Aorta (tissue), 5 donors: ENCODE measurements around the gene HBQ1. TPM values are rescaled to one million over a fixed set of nuclear protein-coding genes. Genes with fewer than 3 reads are reported as not detected.
"Not testable (repeated sequence)": the region's sequence is repeated elsewhere in the genome, so short reads cannot be mapped to it uniquely, and the experiment has no call there.

Source experiments
- ATAC-seq: fragments of 200-7000 bp; cut with Tn5 transposase; one replicate; pipeline ENCODE4 v1.9.1; 2022; ENCODE audit warnings: moderate library complexity; ENCODE audit not compliant: low FRiP score
- DNase-seq, 2 donors: peaks; one replicate each; pipeline ENCODE4 v3.0.0-alpha.2; 2020
- H3K27ac ChIP-seq, 2 donors: one replicate each; pipeline ENCODE4 v1.5.1; 2013; ENCODE audit warnings: low read length in 2 of 2, mild to moderate bottlenecking in 2 of 2, moderate library complexity in 2 of 2, control low read depth in 1 of 2, inconsistent platforms in 1 of 2, low read depth in 1 of 2
- H3K27me3 ChIP-seq, 2 donors: one replicate each; pipeline ENCODE4 v1.6.1; 2013; ENCODE audit warnings: control low read depth in 1 of 2, low read length in 1 of 2, mild to moderate bottlenecking in 1 of 2, moderate library complexity in 1 of 2; ENCODE audit not compliant: insufficient read depth in 2 of 2, control insufficient read depth in 1 of 2
- H3K36me3 ChIP-seq, 2 donors: one replicate each; pipeline ENCODE4 v1.6.1; 2013; ENCODE audit warnings: control low read depth in 1 of 2, low read length in 1 of 2, mild to moderate bottlenecking in 1 of 2; ENCODE audit not compliant: insufficient read depth in 2 of 2, control insufficient read depth in 1 of 2
- H3K4me1 ChIP-seq, 2 donors: one replicate each; pipeline ENCODE4 v1.6.1; 2013; ENCODE audit warnings: low read length in 2 of 2, control low read depth in 1 of 2, mild to moderate bottlenecking in 1 of 2, moderate library complexity in 1 of 2; ENCODE audit not compliant: insufficient read depth in 2 of 2, control insufficient read depth in 1 of 2
- H3K4me3 ChIP-seq, 2 donors: one replicate each; pipeline ENCODE4 v1.5.1; 2013; ENCODE audit warnings: low read length in 2 of 2, control low read depth in 1 of 2, mild to moderate bottlenecking in 1 of 2
- H3K9me3 ChIP-seq: one replicate; pipeline ENCODE4 v1.6.1; 2013; ENCODE audit warnings: mild to moderate bottlenecking, low read length; ENCODE audit not compliant: control insufficient read depth
- WGBS, 2 donors: extraction: QIAGEN DNeasy Blood & Tissue Kit; methylation state at CpG; one replicate each; pipeline ENCODE4 v1.1.7; 2013; 5-methylcytosine and 5-hydroxymethylcytosine counted together
- intact Hi-C, 2 donors: fragments of 100-400 bp; cut with DNase I; formaldehyde crosslinking; loops; one replicate each; pipeline versions ENCODE4 v1.14.2 to v1.15.0; 2022
- polyA plus RNA-seq, 2 donors: library from polyadenylated mRNA; stranded (reverse); fragments of 200-250 nt; gene quantifications; one replicate each; pipeline ENCODE4 v1.2.3, GENCODE V29; 2013
- total RNA-seq, 2 donors: library from RNA; stranded (reverse); fragmentation: NEBNext Ultra II Directional; extraction: Animal tissue kit (Norgen Biotek cat#: 25700); gene quantifications; one replicate each; pipeline ENCODE4 v1.2.1, GENCODE V29; 2021
- donor health status: healthy with polysubstance abuse.
- donor health status: Bipolar disorder and iron deficiency.
- donor health status: DM: no; HTN: no; CAD: no.
- donor health status: DM: no; HTN: no; CAD: no.
- donor health status: DM: yes; HTN: yes; CAD: no.

HBQ1 gene
- total and polyA plus RNA-seq, 4 donors, result not detected

DNA sequence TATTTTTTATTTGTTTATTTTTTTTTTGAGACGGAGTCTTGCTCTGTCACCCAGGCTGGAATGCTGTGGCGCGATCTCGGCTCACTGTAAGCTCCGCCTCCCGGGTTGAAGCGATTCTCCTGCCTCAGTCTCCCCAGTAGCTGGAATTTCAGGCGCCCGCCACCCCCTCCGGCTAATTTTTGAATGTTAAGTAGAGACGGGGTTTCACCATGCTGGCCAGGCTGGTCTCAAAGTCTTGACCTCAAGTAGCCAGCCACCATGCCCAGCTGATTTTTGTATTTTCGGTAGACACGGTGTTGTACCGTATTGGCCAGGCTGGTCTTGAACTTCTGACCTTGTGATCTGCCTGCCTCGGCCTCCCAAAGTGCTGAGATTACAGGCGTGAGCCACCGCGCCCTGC lies 50.1 kb downstream of the HBQ1 start:
- H3K4me1 ChIP-seq, H3K27ac ChIP-seq, H3K4me3 ChIP-seq, H3K36me3 ChIP-seq, ATAC-seq, H3K27me3 ChIP-seq, H3K9me3 ChIP-seq, DNase-seq: not testable (repeated sequence)
- WGBS, 2 donors, result 91 to 94% methylated on average over 18 of the region's 18 CpGs
- intact Hi-C loops, result loop anchor here in 1 of 2 donors (5.0 kb wide), 1 partner anchor 122 kb away; the partner anchor contains the start of gene AXIN1

Other genes starting within 250 kb of the HBQ1 start
- gene POLR3K, start 126.9 kb upstream of the HBQ1 start, total RNA-seq, result 1 to 10 TPM; 6.0 to 6.1 TPM
- gene POLR3K, start 126.9 kb upstream of the HBQ1 start, polyA plus RNA-seq, result 10 to 100 TPM in 1 of 2 donors, 1 to 10 TPM in 1; 8.5 to 10.9 TPM
- 10 to 100 TPM; 10.7 to 11.1 TPM for gene SNRNP25, start 126.6 kb upstream of the HBQ1 start, total RNA-seq
- 10 to 100 TPM; 18.5 to 32.2 TPM for gene SNRNP25, start 126.6 kb upstream of the HBQ1 start, polyA plus RNA-seq
- 10 to 100 TPM; 79.2 to 91.0 TPM for gene RHBDF1, start 107.8 kb upstream of the HBQ1 start, total RNA-seq
- gene RHBDF1, start 107.8 kb upstream of the HBQ1 start, polyA plus RNA-seq, result 100 to 1,000 TPM in 1 of 2 donors, 10 to 100 TPM in 1; 23.7 to 215 TPM
- 10 to 100 TPM; 56.2 to 59.5 TPM for gene MPG, start 102.2 kb upstream of the HBQ1 start, total RNA-seq
- gene MPG, start 102.2 kb upstream of the HBQ1 start, polyA plus RNA-seq, result 100 to 1,000 TPM in 1 of 2 donors, 10 to 100 TPM in 1; 88.7 to 213 TPM
- gene NPRL3, start 41.8 kb upstream of the HBQ1 start, total RNA-seq, result 10 to 100 TPM; 13.4 to 29.0 TPM
- 10 to 100 TPM in 1 of 2 donors, 1 to 10 TPM in 1; 5.8 to 16.3 TPM for gene NPRL3, start 41.8 kb upstream of the HBQ1 start, polyA plus RNA-seq
- gene HBZ, start 27.8 kb upstream of the HBQ1 start, total RNA-seq, result not detected
- not detected for gene HBZ, start 27.8 kb upstream of the HBQ1 start, polyA plus RNA-seq
- 1 to 10 TPM in 1 of 2 donors, not detected in 1; 3.1 TPM for gene HBM, start 14.5 kb upstream of the HBQ1 start, total RNA-seq
- gene HBM, start 14.5 kb upstream of the HBQ1 start, polyA plus RNA-seq, result not detected
- 1,000 to 10,000 TPM in 1 of 2 donors, 100 to 1,000 TPM in 1; 448 to 1,265 TPM for gene HBA2, start 7.6 kb upstream of the HBQ1 start, total RNA-seq
- gene HBA2, start 7.6 kb upstream of the HBQ1 start, polyA plus RNA-seq, result 10 to 100 TPM; 30.6 to 35.8 TPM
- 1,000 to 10,000 TPM in 1 of 2 donors, 100 to 1,000 TPM in 1; 559 to 1,337 TPM for gene HBA1, start 3.8 kb upstream of the HBQ1 start, total RNA-seq
- 1 to 10 TPM in 1 of 2 donors, not detected in 1; 8.0 TPM for gene HBA1, start 3.8 kb upstream of the HBQ1 start, polyA plus RNA-seq
- 10 to 100 TPM; 69.5 to 98.5 TPM for gene LUC7L, start 49.0 kb downstream of the HBQ1 start, total RNA-seq
- gene LUC7L, start 49.0 kb downstream of the HBQ1 start, polyA plus RNA-seq, result 100 to 1,000 TPM in 1 of 2 donors, 10 to 100 TPM in 1; 28.4 to 346 TPM
- gene FAM234A, start 54.4 kb downstream of the HBQ1 start, total RNA-seq, result 10 to 100 TPM; 58.0 to 60.7 TPM
- gene FAM234A, start 54.4 kb downstream of the HBQ1 start, polyA plus RNA-seq, result 10 to 100 TPM; 32.2 to 53.0 TPM
- gene RGS11, start 95.5 kb downstream of the HBQ1 start, total RNA-seq, result 10 to 100 TPM in 1 of 2 donors, 1 to 10 TPM in 1; 3.3 to 35.2 TPM
- 10 to 100 TPM in 1 of 2 donors, 1 to 10 TPM in 1; 5.4 to 76.5 TPM for gene RGS11, start 95.5 kb downstream of the HBQ1 start, polyA plus RNA-seq
- 1 to 10 TPM in 1 of 2 donors, not detected in 1; 3.1 TPM for gene ARHGDIG, start 100.1 kb downstream of the HBQ1 start, total RNA-seq
- under 1 TPM in 1 of 2 donors, not detected in 1; 0.75 TPM for gene ARHGDIG, start 100.1 kb downstream of the HBQ1 start, polyA plus RNA-seq
- 1 to 10 TPM in 1 of 2 donors, not detected in 1; 1.6 TPM for gene PDIA2, start 102.7 kb downstream of the HBQ1 start, total RNA-seq
- gene PDIA2, start 102.7 kb downstream of the HBQ1 start, polyA plus RNA-seq, result 1 to 10 TPM; 5.3 to 6.3 TPM
- 10 to 100 TPM; 17.0 to 19.8 TPM for gene AXIN1, start 172.3 kb downstream of the HBQ1 start, total RNA-seq
- 10 to 100 TPM in 1 of 2 donors, 1 to 10 TPM in 1; 9.1 to 14.2 TPM for gene AXIN1, start 172.3 kb downstream of the HBQ1 start, polyA plus RNA-seq
- gene MRPL28, start 190.1 kb downstream of the HBQ1 start, total RNA-seq, result 10 to 100 TPM; 35.5 to 38.0 TPM
- gene MRPL28, start 190.1 kb downstream of the HBQ1 start, polyA plus RNA-seq, result 100 to 1,000 TPM in 1 of 2 donors, 10 to 100 TPM in 1; 42.6 to 107 TPM
- 10 to 100 TPM; 38.9 to 39.0 TPM for gene PGAP6, start 201.5 kb downstream of the HBQ1 start, total RNA-seq
- 10 to 100 TPM; 27.4 to 41.4 TPM for gene PGAP6, start 201.5 kb downstream of the HBQ1 start, polyA plus RNA-seq
- 10 to 100 TPM; 65.6 to 81.9 TPM for gene NME4, start 216.7 kb downstream of the HBQ1 start, total RNA-seq
- 100 to 1,000 TPM in 1 of 2 donors, 10 to 100 TPM in 1; 95.5 to 128 TPM for gene NME4, start 216.7 kb downstream of the HBQ1 start, polyA plus RNA-seq
- gene DECR2, start 221.4 kb downstream of the HBQ1 start, total RNA-seq, result 10 to 100 TPM; 10.9 to 15.9 TPM
- gene DECR2, start 221.4 kb downstream of the HBQ1 start, polyA plus RNA-seq, result 10 to 100 TPM; 16.2 to 21.8 TPM
- gene RAB11FIP3, start 245.2 kb downstream of the HBQ1 start, total RNA-seq, result 10 to 100 TPM; 60.5 to 63.3 TPM
- gene RAB11FIP3, start 245.2 kb downstream of the HBQ1 start, polyA plus RNA-seq, result 10 to 100 TPM; 22.0 to 68.8 TPM